Activated CD8-positive, alpha-beta memory T cell treated with anti-CD3 and anti-CD28 coated beads for 1 hour (primary cell): ENCODE results near the gene MYO9A.
"Not testable (repeated sequence)": the region's sequence is repeated elsewhere in the genome, so short reads cannot be mapped to it uniquely, and the experiment has no call there.

Source experiments
- DNase-seq, 2 donors: peaks; one replicate each; pipeline ENCODE4 v3.0.0-alpha.2; 2020; ENCODE audit warnings: low read depth in 1 of 2; ENCODE audit errors: extremely low read depth in 1 of 2

Gene MYO9A

DNA sequence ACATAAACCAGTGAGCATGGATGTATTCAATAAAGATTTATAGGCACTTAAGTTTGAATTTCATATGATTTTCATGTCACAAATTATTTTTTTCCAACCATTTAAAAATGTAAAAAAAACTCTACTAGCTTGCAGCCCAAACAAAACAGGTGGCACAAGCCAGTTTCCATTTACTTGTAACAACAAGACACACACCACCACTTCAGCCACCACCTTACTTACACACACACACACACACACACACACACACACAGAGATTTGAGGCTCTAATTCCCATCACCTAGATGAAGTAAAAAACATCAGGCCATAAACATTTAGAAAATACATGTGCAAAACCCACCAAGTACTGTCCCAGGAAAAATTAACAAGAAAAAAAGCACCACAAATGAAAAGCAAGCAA is 25.3 kb downstream of the MYO9A start:
- DNase-seq = no peak

DNA sequence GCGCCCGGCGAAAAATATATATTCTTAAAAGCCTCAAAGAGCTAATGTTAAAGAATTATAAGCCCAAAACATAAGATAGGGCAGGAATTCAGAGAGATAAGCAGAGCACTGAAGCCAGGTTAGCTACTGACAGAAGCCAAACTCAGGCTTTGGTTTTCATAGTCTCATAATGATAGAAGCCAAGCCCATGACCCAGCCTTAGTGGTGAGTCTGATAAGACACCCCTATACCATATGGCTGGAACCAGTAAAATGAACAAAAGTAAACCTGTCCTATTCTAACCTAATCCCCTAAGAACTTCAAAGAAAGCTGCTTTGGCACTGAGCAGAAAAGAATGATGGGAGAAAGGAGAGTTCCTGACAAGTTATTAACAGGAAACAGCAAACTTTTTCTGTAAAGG is 25.9 kb downstream of the MYO9A start:
- no peak for DNase-seq

DNA sequence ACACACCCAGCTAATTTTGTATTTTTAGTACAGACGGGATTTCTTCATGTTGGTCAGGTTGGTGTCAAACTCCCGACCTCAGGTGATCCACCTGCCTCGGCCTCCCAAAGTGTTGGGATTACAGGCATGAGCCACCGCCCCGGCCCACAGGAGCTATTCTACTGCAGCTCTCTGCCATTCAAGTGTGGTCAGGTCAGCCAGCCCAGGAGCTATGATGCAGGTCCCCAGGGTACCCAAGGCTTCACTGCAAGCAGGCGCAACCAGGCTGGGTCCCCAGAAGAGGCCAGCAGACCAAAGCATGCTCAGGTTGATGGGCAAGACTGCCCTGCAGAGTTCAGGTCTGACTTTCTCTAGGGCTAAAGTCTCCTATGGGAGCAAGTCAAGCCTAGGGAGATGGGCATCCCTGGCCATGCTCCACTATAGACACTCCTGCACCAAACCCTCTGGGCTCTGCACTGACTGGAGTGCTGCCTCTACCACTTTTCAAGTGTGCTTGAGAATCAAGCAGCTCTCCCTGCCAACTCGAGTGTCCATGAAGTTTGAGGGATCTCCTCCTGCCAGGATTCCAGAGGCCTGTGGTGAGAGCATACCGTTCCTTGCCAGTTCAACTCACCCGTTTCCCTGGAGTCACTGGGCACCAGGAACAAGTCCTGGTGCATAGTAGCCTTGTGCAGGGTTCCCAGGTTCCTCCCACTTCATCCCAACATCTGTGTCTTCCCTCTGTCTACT is 30.9 kb downstream of the MYO9A start:
- DNase-seq = no peak

DNA sequence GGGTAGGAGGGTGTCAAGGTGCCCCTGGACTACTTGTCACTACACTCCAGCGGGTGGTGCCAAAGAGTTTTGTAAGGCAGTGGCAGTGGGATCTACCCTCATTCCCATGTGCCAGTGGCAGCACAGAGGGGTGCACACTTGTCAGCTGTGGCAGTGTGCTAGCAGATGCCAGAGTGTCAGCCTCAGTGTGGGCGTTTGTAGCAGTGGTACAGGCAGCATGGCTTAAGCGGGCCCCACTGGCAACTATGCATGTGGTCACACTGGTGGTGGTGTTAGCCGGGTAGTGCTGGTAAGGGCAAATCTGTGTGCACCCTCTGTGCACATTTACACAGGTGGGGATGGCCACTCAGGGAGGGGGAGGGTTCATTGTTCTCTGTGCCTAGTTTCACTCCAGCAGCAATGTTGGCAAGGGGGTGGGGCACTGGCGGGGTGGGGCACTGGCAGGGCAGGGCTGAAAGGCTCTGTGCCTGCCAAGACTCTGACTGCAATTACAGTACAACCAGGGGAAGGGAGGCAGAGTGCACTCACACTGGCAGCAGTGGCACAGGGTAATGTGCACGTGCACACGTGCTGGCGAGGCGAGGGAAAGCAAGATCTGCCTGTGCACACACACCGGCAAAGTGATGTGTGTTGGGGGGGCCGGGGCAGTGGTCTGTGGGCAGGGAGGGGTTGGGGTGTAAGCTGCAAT is 31.8 kb downstream of the MYO9A start:
- DNase-seq = no peak

DNA sequence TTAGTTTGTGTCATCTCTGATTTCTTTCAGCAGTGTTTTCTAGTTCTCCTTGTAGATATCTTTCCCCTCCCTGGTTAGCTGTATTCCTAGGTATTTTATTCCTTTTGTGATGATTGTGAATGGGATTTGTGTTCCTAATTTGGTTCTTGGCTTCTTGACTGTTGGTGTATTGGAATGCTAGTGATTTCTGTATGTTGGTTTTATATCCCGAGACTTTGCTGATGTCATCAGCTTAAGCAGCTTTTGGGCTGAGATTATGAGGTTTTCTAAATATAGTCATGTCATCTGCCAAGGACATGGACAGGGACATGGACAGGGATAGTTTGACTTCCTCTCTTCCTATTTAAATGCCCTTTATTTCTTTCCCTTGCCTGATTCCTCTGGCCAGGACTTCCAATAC is 35.8 kb downstream of the MYO9A start:
- DNase-seq = no peak

DNA sequence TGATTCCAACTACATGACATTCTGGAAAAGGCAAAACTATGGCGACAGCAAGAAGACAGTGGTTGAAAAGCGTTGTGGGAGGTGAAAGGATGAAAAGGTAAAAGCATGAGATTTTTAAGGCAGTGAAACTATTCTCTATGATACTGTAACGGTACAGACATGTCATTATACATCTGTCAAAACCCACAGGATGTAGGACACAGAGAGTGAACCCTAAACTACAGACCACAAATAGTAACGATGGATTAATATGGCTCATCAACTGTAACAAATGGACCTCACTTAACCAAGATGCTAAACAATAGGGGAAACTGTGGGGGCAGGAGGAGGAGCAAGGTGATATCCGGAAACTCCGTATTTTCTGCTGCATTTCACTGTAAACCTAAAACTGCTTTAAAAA is 39.1 kb downstream of the MYO9A start:
- no peak for DNase-seq

DNA sequence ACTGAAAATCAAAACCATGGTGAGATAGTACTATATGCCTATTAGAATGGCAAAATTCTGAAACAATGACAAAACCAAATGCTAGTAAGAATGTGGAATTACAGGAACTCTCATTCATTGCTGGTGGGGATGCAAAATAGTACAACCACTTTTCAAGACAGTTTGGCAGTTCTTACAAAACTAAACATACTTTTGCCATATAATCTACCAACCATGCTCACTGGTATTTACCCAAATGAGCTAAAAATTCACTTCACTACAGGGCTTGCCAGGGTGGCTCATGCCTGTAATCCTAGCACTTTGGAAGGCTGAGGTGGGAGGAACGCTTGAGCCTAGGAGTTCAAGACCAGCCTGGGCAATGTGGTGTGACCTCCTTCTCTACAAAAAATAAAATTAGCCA is 40.0 kb downstream of the MYO9A start:
- DNase-seq = no peak

DNA sequence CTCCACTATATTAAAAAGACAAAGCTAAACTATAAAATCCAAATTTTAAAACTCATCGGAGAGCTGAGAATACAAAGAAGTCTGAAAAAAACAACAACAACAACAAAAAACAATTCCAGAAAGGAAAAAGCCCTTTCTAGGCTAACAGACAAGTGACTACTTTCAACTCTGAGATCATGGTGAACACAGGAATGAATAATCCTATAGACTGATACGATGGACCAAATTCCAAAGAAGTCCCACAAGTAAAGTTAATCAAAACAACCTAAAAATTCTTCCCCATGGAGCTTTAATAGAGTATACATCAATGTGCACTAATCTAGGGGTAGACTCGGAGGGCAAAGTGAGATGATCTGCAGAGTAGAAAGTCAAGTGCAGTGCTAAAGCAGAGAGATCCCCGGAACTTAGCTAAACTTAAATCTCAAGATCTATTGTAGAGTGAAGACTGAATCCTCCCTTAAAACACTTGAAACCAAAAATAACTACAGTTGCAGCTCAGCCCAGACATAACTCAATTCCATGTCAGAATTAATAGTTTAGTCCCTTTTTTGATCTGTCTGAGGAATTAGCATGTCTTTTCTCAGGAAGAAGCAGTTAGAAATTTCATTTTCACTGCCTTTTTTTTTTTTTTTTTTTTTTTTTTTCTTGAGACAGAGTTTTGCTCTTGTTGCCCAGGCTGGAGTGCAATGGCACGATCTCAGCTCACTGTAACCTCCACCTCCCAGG is 43.5 kb downstream of the MYO9A start:
- no peak for DNase-seq

DNA sequence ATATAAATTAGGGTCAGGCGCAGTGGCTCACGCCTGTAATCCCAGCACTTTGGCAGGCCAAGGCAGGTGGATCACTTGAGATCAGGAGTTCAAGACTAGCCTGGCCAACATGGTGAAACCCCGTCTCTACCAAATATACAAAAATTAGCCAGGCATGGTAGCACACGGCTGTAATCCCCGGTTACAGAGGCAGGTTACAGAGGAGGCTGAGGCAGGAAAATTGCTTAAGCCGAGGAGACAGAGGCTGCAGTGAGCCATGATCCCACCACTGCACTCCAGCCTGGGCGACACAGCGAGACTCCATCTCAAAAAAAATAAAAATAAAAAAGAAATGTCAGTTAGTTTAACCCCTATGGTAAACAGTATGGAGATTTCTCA is 46.5 kb downstream of the MYO9A start:
- not testable (repeated sequence) for DNase-seq

DNA sequence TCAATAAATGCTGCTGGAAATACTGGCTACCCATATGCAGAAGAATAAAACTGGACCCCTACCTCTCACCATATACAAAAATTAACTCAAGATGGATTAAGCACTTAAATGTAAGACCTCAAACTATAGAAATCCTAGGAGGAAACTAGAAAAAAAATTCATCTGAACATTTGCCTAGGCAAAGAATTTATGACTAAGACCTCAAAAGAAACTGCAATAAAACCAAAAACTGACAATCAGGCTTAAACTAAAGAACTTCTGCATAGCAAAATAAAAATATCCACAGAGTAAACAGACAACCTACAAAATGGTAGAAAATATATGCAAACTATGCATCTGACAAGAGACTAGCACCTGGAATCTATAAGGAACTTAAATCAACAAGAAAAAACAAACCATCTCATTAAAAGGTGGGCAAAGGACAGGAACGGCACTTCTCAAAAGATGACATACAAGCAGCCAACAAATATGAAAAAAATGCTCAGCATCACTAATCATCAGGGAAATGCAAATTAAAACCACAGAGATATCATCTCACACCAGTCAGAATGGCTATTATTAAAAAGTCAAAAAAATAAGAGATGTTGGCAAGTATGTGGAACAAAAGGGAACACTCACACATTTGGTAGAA is 47.0 kb downstream of the MYO9A start:
- DNase-seq = no peak

DNA sequence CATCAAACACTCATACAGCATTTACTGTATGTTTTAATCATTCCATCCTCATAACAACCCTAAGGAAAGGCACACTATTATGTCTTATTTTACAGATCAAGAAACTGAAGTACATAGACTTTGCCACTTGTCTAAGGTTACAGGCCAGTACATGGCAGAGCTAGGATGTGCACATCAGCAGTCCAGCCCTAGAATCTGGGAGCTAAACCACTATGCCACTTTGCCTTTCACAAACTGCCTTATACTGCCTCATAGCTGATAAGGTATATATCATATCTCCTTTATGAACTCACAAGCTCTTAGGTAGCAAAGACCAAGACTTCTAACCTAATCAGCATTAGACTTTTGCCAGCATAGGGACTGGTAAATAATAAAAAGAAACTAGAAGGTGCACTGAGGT is 49.1 kb downstream of the MYO9A start:
- no peak for DNase-seq

DNA sequence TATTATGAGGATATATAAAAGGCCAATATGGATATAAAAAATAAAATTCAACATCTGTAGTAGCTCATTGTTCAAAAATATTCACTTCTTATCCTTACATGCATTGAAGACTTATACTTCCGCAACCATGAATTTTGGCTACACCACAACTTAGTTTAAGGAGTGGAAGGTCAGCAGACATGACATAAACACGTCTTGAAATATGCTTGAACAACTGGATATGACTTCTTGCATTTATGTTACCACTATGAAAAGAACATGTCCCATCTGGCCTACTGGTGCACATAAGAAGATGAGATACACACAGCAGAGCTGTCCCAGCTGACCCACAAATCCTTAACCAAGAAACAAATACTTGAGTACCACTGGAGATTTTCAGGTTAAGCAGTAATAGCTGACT is 52.1 kb downstream of the MYO9A start:
- no peak for DNase-seq

DNA sequence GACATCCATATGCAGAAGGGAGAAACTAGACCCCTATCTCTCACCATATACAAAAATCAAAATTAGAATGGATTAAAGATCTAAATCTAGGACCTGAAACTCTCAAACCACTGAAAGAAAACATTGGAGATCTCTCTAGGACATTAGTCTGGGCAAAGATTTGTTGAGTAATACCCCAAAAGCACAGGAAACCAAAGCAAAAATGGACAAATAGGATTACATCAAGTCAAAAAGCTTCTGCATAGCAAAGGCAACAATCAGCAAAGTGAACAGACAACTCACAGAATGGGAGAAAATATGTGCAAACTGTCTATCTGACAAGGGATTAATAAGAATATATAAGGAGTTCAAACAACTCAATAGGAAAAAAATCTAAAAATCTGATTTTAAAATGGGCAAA is 54.8 kb downstream of the MYO9A start:
- no peak for DNase-seq

DNA sequence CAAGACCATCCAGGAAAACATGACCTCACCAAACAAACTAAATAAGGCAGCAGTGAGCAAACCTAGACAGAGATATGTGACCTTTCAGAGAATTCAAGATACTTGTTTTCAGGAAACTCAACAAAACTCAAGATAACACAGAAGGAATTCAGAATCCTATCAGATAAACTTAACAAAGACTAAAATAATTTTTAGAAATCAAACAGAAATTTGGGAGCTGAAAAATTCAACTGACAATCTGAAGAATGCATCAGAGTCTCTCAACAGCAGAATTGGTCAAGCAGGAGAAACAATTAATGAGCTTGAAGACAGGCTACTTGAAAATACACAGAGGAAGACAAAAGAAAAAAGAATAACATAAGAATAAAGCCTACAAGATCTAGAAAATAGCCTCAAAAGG is 55.6 kb downstream of the MYO9A start:
- no peak for DNase-seq

DNA sequence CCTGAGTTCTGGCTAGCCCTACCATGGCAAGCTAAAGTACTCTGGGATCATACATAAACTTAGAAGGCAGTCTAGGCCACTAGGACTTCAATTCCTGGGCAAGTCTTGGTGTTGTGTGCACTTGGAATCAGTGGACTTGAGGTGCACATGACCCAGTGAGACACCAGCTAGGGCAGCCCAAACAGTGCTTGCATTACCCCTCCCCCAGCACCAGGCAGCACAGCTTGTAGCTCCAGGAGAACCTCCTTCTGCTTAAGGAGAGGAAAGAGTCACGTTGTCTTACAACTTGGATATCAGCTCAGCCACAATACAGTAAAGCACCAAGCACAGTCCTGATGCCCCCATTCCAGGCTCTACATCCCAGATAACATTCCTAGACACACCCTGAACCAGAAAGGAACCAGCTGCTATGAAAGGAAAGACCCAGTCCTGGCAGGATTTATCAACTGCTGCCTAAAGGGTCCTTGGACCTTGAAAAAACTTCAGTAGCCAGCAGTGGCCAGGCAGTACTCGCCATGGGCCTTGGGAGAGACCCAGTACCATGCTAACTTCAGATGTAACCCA is 57.2 kb downstream of the MYO9A start:
- DNase-seq = no peak

DNA sequence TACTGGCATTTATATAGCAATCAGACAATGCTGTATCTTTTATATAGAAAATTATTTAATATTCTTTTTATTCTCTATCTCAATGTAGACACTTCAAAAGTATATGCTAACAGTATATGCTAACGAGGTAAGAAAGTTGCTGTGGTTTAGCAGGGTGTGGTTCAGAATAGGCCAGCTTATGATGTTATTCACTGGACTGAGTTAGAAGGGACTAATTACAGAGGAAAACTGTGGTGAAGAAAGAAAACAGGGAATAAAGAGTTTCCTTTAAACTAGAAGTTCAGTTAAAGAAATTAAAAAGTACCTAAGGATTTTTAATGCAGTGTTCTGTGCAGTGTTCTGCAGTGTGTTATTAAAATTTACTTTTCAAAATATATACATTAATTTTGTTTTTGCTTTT is 59.4 kb downstream of the MYO9A start:
- DNase-seq = no peak

DNA sequence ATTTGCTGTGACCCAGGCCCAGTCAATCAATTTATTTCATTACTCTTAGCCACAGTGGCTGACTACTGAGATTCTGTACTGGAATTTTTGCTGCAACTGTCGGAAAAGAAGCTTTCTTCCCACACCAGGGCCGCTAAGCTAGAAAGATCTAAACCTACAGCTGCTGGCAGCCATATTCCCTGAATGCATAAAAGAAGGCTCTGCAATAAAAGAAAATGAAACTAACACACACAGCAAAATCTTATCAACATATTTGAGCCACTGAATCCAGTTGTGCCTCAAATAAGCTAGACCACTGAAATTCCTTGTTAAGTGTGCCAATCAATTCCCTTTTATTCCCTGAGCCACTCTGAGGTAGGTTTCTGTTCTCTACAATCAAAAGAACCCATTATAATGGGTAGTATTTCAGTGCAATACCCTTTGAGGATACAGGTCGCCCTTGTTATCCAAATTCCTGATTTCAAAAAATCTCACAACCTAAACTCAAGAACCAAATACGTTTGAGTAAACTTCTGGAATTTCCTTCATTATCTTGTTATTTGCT is 60.3 kb downstream of the MYO9A start:
- no peak for DNase-seq

DNA sequence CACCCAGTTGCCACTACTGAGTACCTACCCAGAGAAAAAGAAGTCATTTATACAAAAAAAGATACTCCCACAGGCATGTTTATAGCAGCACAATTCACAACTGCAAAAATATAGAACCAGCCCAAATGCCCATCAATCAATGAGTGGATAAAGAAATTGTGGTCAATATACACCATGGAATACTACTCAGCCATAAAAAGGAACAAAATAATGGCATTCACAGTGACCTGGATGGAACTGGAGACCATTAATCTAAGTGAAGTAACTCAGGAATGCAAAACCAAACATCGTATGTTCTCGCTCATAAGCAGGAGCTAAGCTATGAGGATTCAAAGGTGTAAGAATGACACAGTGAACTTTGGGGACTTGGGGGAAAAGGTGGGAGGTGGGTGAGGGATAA is 61.7 kb downstream of the MYO9A start:
- not testable (repeated sequence) for DNase-seq

DNA sequence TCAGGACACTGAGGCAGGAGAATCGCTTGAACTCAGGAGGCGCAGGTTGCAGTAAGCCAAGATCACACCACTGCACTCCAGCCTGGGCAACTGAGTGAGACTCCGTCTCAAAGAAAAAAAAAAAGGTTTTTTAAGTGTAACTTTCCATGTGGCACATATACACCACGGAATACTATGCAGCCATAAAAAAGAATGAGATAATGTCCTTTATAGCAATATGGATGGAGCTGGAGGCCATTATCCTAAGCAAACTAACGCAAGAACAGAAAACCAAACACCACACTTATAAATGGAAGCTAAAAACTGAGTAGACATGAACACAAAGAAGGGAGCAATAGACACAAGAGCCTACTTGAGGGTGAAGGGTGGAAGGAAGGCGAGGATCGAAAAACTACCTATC is 64.7 kb downstream of the MYO9A start:
- DNase-seq = not testable (repeated sequence)

DNA sequence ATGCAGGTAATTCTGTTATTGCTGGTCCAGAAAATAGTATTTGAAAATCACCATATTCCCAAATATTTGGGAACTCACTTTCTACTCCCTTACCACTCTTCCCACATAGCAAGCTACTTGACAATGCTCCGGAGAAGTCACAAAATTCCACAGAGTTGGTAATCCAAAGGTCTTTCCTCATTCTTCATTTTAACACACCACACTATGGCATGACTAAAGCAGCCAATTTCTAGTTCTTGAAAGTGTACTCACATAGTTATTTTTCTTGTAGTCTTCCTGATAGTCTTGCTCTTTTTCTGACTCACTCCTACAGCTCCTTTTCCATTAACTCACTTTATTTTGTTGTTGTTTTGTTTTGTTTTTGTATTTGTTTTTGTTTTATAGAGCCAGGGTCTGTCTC is 67.2 kb downstream of the MYO9A start:
- no peak for DNase-seq

DNA sequence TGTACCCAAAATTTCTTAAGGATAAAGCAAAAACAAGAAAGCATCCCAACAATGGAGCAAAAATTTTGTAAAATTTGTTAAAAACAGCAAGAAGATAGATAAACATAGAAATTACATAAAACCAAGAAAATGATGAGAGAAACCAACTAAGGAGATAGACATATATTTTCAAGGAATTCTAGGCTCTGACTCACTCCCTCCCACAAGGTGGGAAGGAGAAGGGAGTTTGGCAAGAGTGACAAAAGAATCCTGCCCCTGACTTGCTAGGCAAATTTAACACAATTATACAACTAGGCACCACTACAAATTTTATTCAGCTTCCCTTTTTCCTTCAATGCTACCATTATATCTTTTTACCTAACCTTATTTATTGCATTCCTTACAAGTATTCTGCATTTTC is 70.9 kb downstream of the MYO9A start:
- DNase-seq = no peak
